H9 (cell line): ENCODE measurements around the gene SPIB. TPM values are rescaled to one million over a fixed set of nuclear protein-coding genes. Genes with fewer than 3 reads are reported as not detected.

Source experiments
- DNase-seq: peaks from one replicate; pipeline ENCODE4 v3.0.0-alpha.2; 2017
- H2AFZ ChIP-seq: one replicate; pipeline ENCODE4 v1.6.1; 2013; ENCODE audit warnings: mild to moderate bottlenecking, low read length, control low read depth, moderate library complexity
- H2AK5ac ChIP-seq: 2 replicates; pipeline ENCODE4 v1.6.1; 2013; ENCODE audit warnings: low read length, control low read depth, mixed read lengths; ENCODE audit not compliant: insufficient read length
- H2BK120ac ChIP-seq: one replicate; pipeline ENCODE4 v1.6.1; 2013; ENCODE audit warnings: low read depth, mild to moderate bottlenecking, low read length, control low read depth, inconsistent platforms; ENCODE audit not compliant: poor library complexity, severe bottlenecking
- H2BK12ac ChIP-seq: 2 replicates; pipeline ENCODE4 v1.6.1; 2013; ENCODE audit warnings: low read length, control low read depth, mixed read lengths, low read depth; ENCODE audit not compliant: insufficient read length
- H2BK15ac ChIP-seq: 2 replicates; pipeline ENCODE4 v1.6.1; 2013; ENCODE audit warnings: low read depth, low read length, control low read depth
- H2BK20ac ChIP-seq: one replicate; pipeline ENCODE4 v1.6.1; 2013; ENCODE audit warnings: low read depth, mild to moderate bottlenecking, low read length, control low read depth, inconsistent platforms; ENCODE audit not compliant: poor library complexity, severe bottlenecking
- H2BK5ac ChIP-seq: 2 replicates; pipeline ENCODE4 v1.6.1; 2013; ENCODE audit warnings: low read length, control low read depth, mixed read lengths; ENCODE audit not compliant: insufficient read length
- H3K14ac ChIP-seq: 2 replicates; pipeline ENCODE4 v1.6.1; 2013; ENCODE audit warnings: low read length, control low read depth; ENCODE audit not compliant: insufficient read depth
- H3K18ac ChIP-seq: 2 replicates; pipeline ENCODE4 v1.6.1; 2013; ENCODE audit warnings: low read depth, mild to moderate bottlenecking, mixed read lengths, low read length, control low read depth; ENCODE audit not compliant: insufficient read length
- H3K23ac ChIP-seq: 2 replicates; pipeline ENCODE4 v1.6.1; 2013; ENCODE audit warnings: low read length, control low read depth, mixed read lengths, low read depth; ENCODE audit not compliant: insufficient read length
- H3K23me2 ChIP-seq: 2 replicates; pipeline ENCODE4 v1.6.1; 2013; ENCODE audit warnings: low read depth, mild to moderate bottlenecking, mixed read lengths, low read length, control low read depth; ENCODE audit not compliant: insufficient read length, poor library complexity, severe bottlenecking
- H3K27ac ChIP-seq: 2 replicates; pipeline ENCODE4 v1.5.1; 2013; ENCODE audit warnings: low read length, control low read depth, mixed read lengths, low read depth; ENCODE audit not compliant: insufficient read length
- H3K27me3 ChIP-seq: 2 replicates; pipeline ENCODE4 v1.6.1; 2013; ENCODE audit warnings: low read length, control low read depth, inconsistent platforms; ENCODE audit not compliant: insufficient read depth
- H3K4ac ChIP-seq: 2 replicates; pipeline ENCODE4 v1.6.1; 2013; ENCODE audit warnings: low read depth, mild to moderate bottlenecking, control low read depth, inconsistent platforms, low read length, moderate library complexity
- H3K4me1 ChIP-seq: 2 replicates; pipeline ENCODE4 v1.6.1; 2013; ENCODE audit warnings: low read length, control low read depth, inconsistent platforms; ENCODE audit not compliant: insufficient read depth
- H3K4me2 ChIP-seq: 2 replicates; pipeline ENCODE4 v1.6.1; 2013; ENCODE audit warnings: low read length, control low read depth, mixed read lengths; ENCODE audit not compliant: insufficient read length, insufficient read depth
- H3K56ac ChIP-seq: 2 replicates; pipeline ENCODE4 v1.6.1; 2013; ENCODE audit warnings: low read depth, mild to moderate bottlenecking, mixed read lengths, low read length, control low read depth; ENCODE audit not compliant: insufficient read length
- H3K79me1 ChIP-seq: 2 replicates; pipeline ENCODE4 v1.6.1; 2013; ENCODE audit warnings: low read depth, mild to moderate bottlenecking, moderate library complexity, low read length, control low read depth, inconsistent platforms; ENCODE audit not compliant: insufficient read depth, poor library complexity, severe bottlenecking
- H3K79me2 ChIP-seq: 2 replicates; pipeline ENCODE4 v1.6.1; 2013; ENCODE audit warnings: low read length, control low read depth, inconsistent platforms; ENCODE audit not compliant: insufficient read depth
- H3K9ac ChIP-seq: 2 replicates; pipeline ENCODE4 v1.6.1; 2013; ENCODE audit warnings: low read length, control low read depth, mixed read lengths; ENCODE audit not compliant: insufficient read length; ENCODE audit errors: extremely low read depth
- H3K9me3 ChIP-seq: one replicate; pipeline ENCODE4 v1.6.1; 2013; ENCODE audit warnings: low read depth, low read length, inconsistent platforms; ENCODE audit not compliant: control insufficient read depth
- H3T11ph ChIP-seq: one replicate; pipeline ENCODE4 v1.6.1; 2013; ENCODE audit warnings: mild to moderate bottlenecking, low read length, control low read depth, inconsistent platforms
- H4K20me1 ChIP-seq: one replicate; pipeline ENCODE4 v1.6.1; 2013; ENCODE audit not compliant: control insufficient read depth, insufficient read length, insufficient read depth
- H4K5ac ChIP-seq: 2 replicates; pipeline ENCODE4 v1.6.1; 2013; ENCODE audit warnings: low read depth, mild to moderate bottlenecking, mixed read lengths, low read length, control low read depth; ENCODE audit not compliant: insufficient read length
- H4K8ac ChIP-seq: replicated peaks from 2 replicates; pipeline ENCODE4 v1.6.1; 2013; ENCODE audit warnings: low read length, control low read depth, mixed read lengths, low read depth; ENCODE audit not compliant: insufficient read length
- H4K91ac ChIP-seq: 2 replicates; pipeline ENCODE4 v1.6.1; 2013; ENCODE audit warnings: low read depth, mild to moderate bottlenecking, moderate library complexity, mixed read lengths, low read length, control low read depth; ENCODE audit not compliant: insufficient read length
- H3K27ac Mint-ChIP-seq, 3 experiments: 2 replicates in 2 of 3; 3 replicates in 1 of 3; pipeline ENCODE4 v1.8.0; 2020 to 2021; ENCODE audit warnings: mixed read lengths in 3 of 3, mild to moderate bottlenecking in 1 of 3, moderate library complexity in 1 of 3
- H3K27me3 Mint-ChIP-seq: 2 replicates; pipeline ENCODE4 v1.8.0; 2021; ENCODE audit warnings: low read depth, mild to moderate bottlenecking, moderate library complexity, mixed read lengths
- H3K36me3 Mint-ChIP-seq, 3 experiments: 2 replicates in 2 of 3; 3 replicates in 1 of 3; pipeline ENCODE4 v1.8.0; 2020 to 2021; ENCODE audit warnings: low read depth in 3 of 3, mixed read lengths in 3 of 3; ENCODE audit not compliant: insufficient read depth in 1 of 3
- H3K4me1 Mint-ChIP-seq, 2 experiments: 2 replicates each; pipeline ENCODE4 v1.8.0; 2020; ENCODE audit warnings: mixed read lengths in 2 of 2
- H3K4me3 Mint-ChIP-seq, 2 experiments: 2 replicates in 1 of 2; 3 replicates in 1 of 2; pipeline ENCODE4 v1.8.0; 2020 to 2021; ENCODE audit warnings: mild to moderate bottlenecking in 2 of 2, mixed read lengths in 2 of 2, moderate library complexity in 1 of 2
- H3K9me3 Mint-ChIP-seq, 2 experiments: 2 replicates in 1 of 2; 3 replicates in 1 of 2; pipeline ENCODE4 v1.8.0; 2020; ENCODE audit warnings: mild to moderate bottlenecking in 2 of 2, mixed read lengths in 2 of 2, moderate library complexity in 1 of 2
- WGBS: extraction: QIAGEN DNeasy Blood & Tissue Kit; methylation state at CpG from one replicate; pipeline ENCODE4 v1.1.7; 2013; ENCODE audit warnings: missing lambda C conversion rate, low lambda C conversion rate, mixed read lengths; ENCODE audit not compliant: insufficient read length; ENCODE audit errors: extremely low coverage; 5-methylcytosine and 5-hydroxymethylcytosine counted together
- long read RNA-seq: library from polyadenylated mRNA; unstranded; transcript quantifications from one replicate; pipeline ENCODE4 v2.0.0, GENCODE V29; 2020
- total RNA-seq: library from RNA; stranded (reverse); gene quantifications from 2 replicates; pipeline ENCODE4 v1.2.1, GENCODE V29; 2021
- TF ChIP-seq, protein P1 (sequence below): fragments of 200-600 bp; sonication (generic); conservative IDR thresholded peaks from 3 replicates; pipeline ENCODE4 v1.8.0; 2021; ENCODE audit warnings: antibody characterized with exemption, mild to moderate bottlenecking

The SPIB gene
- total RNA-seq: 30.2 and 33.3 TPM in 2 replicates
- long read RNA-seq, transcript SPIB-202 (5 exons, 3,311 nt): minor isoform, 25 of 108 reads
- long read RNA-seq, transcript SPIB-205 (6 exons, 3,791 nt): major isoform, 43 of 108 reads
- long read RNA-seq, partial matches to known transcripts: 26 of 108 reads
- long read RNA-seq, other reads (novel, unspliced or antisense): 10 of 108 reads

DNA sequence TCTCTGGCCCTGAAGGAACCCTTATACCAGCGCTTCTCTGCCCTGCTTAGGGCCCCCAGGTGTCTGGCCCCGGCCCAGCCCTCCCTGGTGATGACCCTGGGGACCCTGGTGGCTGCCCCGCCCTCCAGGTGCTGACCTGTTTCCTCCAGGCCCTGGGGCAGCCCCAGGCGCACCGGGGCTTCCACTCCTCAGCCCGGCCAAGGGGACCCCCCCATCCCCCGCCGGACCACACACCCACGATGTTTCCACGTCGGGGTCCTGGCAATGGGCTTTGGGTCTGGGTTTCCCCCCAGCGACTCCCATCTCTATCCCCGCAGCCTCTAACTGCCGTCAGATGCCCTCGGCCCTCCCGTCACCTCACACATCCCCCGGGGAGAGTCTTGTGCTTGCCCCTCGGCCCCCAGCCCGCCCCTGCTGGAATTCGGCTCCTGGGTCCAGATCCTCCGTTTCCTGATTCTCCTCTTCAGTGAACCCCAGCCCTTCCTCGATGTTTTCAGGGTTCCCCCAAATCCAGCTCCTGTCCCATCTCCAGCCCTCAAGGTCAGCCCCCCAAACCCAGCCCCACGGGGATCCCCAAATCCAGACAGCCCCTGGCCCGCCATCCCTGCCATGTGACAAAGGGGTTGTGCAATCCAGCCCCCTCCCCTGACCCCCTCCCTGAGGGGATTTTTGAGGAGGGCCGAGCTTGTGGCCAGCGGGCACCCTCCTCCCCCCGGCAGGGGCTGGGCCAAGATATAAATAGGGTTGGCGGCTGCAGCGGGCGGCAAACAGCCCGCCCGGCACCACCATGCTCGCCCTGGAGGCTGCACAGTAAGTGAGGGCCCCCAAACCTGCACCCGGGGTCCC, at the start of gene SPIB:
Gene SPIB (plus strand): TSS at position 763 of the 846 bp plus-strand sequence. CDS start 25 bp downstream, at position 788.
- Histone ChIP-seq H3T11ph (no peak within 1 kb of the TSS), H3K14ac (peak within 1 kb of the TSS; percentile 64; the same call in 1 of the 2 replicates), H3K4me1 (no peaks in the 10 kb centered on the region), H3K79me2 (peaks cover 3% of the 10 kb centered on the region; the same call in 1 of the 2 replicates), H3K27ac (no peak within 1 kb of the TSS), H3K27me3 (no peaks in the 10 kb centered on the region), H2BK120ac (no peak within 1 kb of the TSS), H3K23ac (no peak within 1 kb of the TSS), H4K8ac (no peak within 1 kb of the TSS), H3K18ac (no peak within 1 kb of the TSS), H3K23me2 (peaks cover 15% of the 10 kb centered on the region), H2BK20ac (no peak within 1 kb of the TSS), H3K79me1 (no peaks in the 10 kb centered on the region), H2BK15ac (no peak within 1 kb of the TSS), H3K9me3 (no peaks in the 10 kb centered on the region), H3K4me2 (peak within 1 kb of the TSS; percentile 93), H4K5ac (no peak within 1 kb of the TSS), H2BK5ac (no peak within 1 kb of the TSS), H4K91ac (no peak within 1 kb of the TSS), H3K4ac (no peak within 1 kb of the TSS), H3K9ac (no peak within 1 kb of the TSS), H4K20me1 (no peaks in the 10 kb centered on the region), H3K56ac (no peak within 1 kb of the TSS), H2AK5ac (no peak within 1 kb of the TSS), H2BK12ac (no peak within 1 kb of the TSS), H2AFZ (no peak within 1 kb of the TSS)
- Mint-ChIP-seq H3K36me3 (peaks cover 4 to 29% (median 7%) of the 10 kb centered on the region in 3 experiments; a peak in 5 of 7 replicates), H3K27me3 (peaks cover 9% of the 10 kb centered on the region), H3K9me3 (peaks cover 0 to 3% of the 10 kb centered on the region in 2 experiments; a peak in 1 of 5 replicates), H3K4me1 (peaks cover 24 to 29% of the 10 kb centered on the region in 2 experiments), H3K27ac (peak within 1 kb of the TSS in 2 of 3 experiments; percentile 74 to 76; a peak in 4 of 7 replicates), H3K4me3 (peak within 1 kb of the TSS; percentile 77 to 90)
- peak; percentile 33 for DNase-seq
- no CpG with 5 or more reads among the region's 34 CpGs for WGBS
- TF ChIP-seq, protein P1, sequence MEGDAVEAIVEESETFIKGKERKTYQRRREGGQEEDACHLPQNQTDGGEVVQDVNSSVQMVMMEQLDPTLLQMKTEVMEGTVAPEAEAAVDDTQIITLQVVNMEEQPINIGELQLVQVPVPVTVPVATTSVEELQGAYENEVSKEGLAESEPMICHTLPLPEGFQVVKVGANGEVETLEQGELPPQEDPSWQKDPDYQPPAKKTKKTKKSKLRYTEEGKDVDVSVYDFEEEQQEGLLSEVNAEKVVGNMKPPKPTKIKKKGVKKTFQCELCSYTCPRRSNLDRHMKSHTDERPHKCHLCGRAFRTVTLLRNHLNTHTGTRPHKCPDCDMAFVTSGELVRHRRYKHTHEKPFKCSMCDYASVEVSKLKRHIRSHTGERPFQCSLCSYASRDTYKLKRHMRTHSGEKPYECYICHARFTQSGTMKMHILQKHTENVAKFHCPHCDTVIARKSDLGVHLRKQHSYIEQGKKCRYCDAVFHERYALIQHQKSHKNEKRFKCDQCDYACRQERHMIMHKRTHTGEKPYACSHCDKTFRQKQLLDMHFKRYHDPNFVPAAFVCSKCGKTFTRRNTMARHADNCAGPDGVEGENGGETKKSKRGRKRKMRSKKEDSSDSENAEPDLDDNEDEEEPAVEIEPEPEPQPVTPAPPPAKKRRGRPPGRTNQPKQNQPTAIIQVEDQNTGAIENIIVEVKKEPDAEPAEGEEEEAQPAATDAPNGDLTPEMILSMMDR: no peak
